HG03520 (cell line): ENCODE data around the gene OPN1SW.

ENCODE experiments used
- ATAC-seq: cut with Tn5 transposase; IDR thresholded peaks from one replicate; pipeline ENCODE4 v1.9.1; 2021; ENCODE audit warnings: mild to moderate bottlenecking, moderate library complexity; ENCODE audit not compliant: unreplicated experiment

Gene OPN1SW, protein sequence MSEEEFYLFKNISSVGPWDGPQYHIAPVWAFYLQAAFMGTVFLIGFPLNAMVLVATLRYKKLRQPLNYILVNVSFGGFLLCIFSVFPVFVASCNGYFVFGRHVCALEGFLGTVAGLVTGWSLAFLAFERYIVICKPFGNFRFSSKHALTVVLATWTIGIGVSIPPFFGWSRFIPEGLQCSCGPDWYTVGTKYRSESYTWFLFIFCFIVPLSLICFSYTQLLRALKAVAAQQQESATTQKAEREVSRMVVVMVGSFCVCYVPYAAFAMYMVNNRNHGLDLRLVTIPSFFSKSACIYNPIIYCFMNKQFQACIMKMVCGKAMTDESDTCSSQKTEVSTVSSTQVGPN

DNA sequence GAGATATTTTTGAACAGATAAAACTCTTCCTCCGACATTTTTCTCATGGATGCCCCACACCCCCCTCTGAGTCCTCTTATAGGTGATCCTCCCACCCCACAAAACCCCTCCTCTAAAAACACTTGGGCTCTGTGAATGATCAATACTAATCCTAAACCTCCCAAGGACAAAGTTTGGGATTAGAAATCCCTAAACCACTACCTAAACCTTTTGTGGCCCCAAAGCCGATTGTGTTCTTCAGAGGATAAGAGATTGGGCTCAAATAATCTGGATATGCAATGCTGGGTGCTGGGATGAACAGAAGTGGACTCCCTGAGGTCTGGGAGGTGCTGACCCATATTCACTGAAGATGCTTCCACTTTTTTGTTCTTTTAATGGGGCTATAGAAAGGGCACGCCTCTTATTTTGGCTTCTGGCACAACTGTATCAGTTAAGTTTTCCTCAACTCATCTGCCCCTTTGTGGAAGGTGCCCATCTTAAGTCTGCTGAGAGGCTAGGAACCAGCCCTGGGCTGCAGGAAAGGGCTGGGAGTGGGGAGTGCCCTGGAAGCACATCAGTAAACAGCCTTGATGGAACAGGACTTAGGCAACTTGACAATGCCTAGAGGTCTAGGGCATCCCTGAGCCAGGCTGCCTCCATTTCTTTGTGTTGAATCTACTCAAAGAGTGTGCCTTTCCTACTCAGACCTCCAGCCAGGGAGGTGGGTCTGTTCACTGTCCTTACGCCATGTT is at the start of gene OPN1SW:
TSS of gene OPN1SW (minus strand) at position 51 of the 731 bp plus-strand sequence. CDS start at position 38, 13 bp downstream.
- ATAC-seq: no peak

- ATAC-seq: no peak
Measured at GRCh38 chr7:128821724-128822123, 46.1 kb upstream of the OPN1SW start.

GRCh38 chr7:128818694-128819093 is 43.1 kb upstream of the OPN1SW start:
- no peak for ATAC-seq

DNA sequence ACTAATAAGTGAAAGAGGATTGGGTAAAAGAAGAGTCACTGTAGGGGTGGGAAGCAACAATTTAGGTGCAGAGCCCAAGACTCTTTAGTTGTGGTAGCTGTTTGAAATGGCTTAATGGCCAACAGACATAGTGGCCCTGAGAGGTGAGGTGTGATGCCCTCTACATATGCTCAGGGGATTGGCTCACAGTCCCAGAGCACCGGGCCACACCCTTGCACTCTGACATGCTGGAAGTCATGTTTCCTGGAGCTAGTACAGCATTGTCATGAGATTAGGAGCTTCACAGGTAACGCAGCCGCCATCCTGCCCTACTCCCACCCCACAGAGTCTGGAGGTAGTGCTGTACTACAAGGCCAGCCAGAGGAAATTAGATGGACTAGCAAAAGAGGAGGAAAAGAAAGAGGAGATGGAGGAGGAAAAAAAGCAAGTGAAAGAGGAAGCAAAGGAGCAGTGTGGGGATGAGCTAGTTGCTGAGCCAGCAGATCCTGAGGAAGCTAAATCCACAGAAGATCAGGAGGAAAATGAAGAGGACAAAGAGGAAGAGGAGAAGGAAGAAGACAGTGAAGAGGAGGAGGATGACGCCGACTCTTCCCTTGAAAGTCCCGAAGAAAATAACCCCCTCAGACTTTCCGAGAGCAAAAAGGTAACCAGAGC is 39.8 kb upstream of the OPN1SW start:
- ATAC-seq: no peak

GRCh38 chr7:128814499-128814898 is 38.9 kb upstream of the OPN1SW start:
- ATAC-seq: no peak

DNA sequence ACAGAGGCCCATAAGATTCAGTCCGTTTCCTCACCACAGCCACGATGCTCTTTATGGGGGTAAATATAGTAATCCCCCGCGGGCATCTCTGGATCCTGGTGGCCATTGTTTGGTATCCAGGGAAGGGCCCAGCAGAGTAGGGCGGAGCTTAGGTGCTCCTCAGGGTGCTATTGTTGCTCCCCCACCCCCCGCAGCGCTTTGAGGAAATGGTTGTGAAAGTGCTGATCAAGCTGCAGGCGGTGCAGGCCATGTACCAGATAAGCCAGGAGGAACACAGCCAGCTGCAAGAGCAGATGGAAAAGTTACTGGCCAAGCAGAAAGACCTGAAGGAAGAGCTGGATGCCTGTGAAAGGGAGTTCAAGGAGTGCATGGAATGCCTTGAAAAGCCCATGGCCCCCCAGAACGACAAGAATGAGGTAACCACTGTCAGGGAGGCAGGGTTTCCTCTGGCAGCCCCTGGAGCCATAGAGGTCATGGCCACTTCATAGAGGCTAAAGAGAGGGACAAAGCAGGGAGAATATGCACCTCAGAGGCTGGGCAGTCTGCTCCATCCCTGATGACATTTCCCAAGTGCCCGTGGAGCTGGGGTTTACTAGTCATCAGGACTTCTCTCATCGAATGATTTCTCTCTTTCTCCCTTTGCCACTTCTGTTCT is 37.0 kb upstream of the OPN1SW start:
- no peak for ATAC-seq

GRCh38 chr7:128811631-128812430 is 36.2 kb upstream of the OPN1SW start:
- ATAC-seq: no peak

GRCh38 chr7:128810997-128811396 is 35.4 kb upstream of the OPN1SW start:
- no peak for ATAC-seq

- ATAC-seq: no peak
Measured at GRCh38 chr7:128810473-128810872, 34.9 kb upstream of the OPN1SW start.

- no peak for ATAC-seq
Measured at GRCh38 chr7:128809363-128809762, 33.8 kb upstream of the OPN1SW start.

DNA sequence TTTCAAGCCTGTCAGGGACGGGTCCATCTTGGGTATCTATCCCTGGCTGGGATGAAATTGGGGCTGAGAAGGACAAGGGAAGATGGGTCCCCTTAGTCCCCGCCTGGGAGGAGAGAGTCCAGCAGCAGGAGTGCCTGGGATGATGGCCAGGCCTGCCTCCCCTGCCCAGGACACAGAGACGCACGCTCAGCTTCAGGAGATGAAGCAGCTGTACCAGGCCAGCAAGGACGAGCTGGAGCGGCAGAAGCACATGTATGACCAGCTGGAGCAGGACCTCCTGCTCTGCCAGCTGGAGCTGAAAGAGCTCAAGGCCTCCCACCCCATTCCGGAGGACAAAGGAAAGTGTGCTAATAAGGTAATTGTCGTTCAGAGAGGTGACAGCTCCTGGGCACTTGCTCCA is 31.6 kb upstream of the OPN1SW start:
- ATAC-seq: no peak

DNA sequence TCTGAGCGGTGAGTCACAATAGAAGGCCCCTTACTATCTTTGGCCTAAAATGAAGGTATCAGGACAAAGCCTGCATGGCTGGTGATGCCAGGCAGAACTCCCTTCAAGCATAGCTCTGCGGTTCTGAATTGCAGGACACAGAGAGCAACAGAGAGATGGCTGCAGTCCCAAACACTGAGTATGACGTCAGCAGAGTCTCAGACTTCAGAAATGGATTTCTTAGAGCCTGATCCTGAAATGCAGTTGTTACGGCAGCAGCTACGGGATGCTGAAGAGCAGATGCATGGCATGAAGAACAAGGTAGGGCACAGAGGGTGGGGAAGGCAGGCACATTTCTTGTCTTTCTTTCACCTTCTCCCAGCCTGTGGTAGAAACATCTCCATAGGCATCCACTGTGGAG is 29.6 kb upstream of the OPN1SW start:
- ATAC-seq: no peak

DNA sequence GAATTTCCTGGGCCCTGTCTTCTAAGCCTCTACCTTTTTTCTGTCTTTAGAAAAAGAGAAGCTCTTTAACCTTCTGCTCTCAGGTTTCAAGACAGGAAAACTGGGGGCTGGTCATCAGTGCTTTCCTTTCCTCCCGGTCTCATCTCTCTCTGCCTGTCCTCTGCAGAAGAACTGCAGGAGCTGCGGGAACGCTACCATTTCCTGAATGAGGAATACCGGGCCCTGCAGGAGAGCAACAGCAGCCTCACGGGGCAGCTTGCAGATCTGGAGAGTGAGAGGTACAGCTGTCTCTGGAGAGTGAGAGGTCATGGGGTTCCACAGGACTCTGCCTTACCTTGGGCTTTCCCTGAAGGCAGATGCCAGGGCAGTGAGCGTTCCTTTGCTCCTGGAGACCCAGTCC is 28.9 kb upstream of the OPN1SW start:
- ATAC-seq: no peak

GRCh38 chr7:128801667-128802418 is 26.2 kb upstream of the OPN1SW start:
- ATAC-seq: no peak

- ATAC-seq: no peak
Measured at GRCh38 chr7:128801003-128801402, 25.4 kb upstream of the OPN1SW start.

GRCh38 chr7:128800567-128800966 is 25.0 kb upstream of the OPN1SW start:
- no peak for ATAC-seq

- no peak for ATAC-seq
Measured at GRCh38 chr7:128799451-128799850, 23.9 kb upstream of the OPN1SW start.

- no peak for ATAC-seq
Measured at GRCh38 chr7:128796327-128796726, 20.7 kb upstream of the OPN1SW start.

- no peak for ATAC-seq
Measured at GRCh38 chr7:128795129-128795528, 19.5 kb upstream of the OPN1SW start.

DNA sequence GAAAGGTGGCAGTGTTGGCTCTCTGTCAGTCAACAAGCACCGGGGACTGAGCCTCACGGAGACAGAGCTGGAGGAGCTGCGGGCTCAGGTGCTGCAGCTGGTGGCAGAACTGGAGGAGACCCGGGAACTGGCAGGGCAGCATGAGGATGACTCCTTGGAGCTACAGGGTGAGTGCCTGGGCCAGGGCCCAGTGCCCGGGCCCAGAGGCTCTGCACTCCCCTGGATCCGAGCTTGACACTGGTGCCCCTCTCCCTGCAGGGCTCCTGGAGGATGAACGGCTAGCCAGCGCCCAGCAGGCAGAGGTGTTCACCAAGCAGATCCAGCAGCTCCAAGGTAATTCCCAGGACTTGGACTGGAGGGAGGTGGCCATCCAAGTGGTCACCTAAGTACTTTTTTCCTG is 18.8 kb upstream of the OPN1SW start:
- ATAC-seq: no peak
